Measurements from ENCODE around the gene OR4E1.
"Not testable (repeated sequence)": the region's sequence is repeated elsewhere in the genome, so short reads cannot be mapped to it uniquely, and the experiment has no call there.

The OR4E1 gene, protein sequence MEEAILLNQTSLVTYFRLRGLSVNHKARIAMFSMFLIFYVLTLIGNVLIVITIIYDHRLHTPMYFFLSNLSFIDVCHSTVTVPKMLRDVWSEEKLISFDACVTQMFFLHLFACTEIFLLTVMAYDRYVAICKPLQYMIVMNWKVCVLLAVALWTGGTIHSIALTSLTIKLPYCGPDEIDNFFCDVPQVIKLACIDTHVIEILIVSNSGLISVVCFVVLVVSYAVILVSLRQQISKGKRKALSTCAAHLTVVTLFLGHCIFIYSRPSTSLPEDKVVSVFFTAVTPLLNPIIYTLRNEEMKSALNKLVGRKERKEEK

DNA sequence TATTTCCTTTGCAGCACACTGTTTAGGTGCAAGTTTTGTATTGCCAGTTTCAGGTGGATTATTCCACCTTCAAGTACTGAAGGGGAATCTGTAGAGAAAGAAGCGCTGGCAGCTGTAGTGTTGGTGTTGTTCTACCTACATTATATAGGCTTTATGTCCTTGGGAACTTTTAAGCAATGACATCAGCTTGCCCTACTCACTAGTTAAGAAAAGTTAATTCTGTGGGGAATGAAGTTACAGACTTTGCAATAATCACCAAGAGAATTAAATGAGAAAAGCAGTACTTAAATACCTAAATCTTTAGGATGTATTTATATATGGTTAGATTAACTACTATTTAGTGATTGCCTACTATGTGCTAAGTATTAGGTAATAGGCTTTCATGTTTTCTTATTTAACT is at the start of gene OR4E1:
TSS of gene OR4E1 (minus strand) at position 101 of the 400 bp plus-strand sequence. CDS start 2,883 bp downstream, outside the sequence.
- no peak for DNase-seq

DNA sequence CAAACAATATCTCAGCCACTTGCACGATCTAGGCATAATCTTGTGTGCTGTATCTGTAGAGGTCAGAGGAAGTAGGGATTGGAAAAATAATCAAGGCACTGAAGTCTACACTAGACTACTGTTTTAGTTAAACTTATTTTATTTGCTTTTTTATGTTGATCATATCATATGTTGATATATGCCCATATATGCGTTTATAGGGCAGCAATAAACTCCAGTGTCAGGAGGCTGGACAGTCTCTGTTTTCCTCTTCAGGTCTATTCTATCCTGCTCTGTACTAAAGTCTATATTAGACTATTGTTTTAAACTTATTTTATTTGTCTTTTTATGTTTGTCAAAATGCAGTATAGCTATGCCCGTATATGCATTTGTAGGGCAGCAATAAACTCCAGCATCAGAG is 47.9 kb upstream of the OR4E1 start:
- DNase-seq, result no peak

DNA sequence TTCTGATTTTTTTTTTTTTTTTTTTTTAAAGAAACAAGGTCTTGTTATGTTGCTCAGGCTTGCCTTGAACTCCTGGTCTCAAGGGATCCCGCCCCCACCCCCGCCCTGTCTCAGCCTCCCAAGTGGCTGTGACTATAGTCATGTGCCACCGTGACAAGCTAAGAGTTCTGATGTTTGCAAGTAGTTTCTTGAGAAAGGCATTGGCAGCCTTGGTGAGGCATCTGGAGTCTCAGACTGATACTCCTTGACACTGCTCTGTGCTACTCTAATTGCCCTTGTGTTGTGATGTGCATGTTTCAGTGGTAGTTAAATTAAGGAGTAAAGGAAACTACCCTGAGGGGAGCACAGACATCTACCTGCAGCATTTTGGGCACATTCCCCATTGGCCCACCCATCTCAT is 46.2 kb upstream of the OR4E1 start:
- DNase-seq, result no peak

DNA sequence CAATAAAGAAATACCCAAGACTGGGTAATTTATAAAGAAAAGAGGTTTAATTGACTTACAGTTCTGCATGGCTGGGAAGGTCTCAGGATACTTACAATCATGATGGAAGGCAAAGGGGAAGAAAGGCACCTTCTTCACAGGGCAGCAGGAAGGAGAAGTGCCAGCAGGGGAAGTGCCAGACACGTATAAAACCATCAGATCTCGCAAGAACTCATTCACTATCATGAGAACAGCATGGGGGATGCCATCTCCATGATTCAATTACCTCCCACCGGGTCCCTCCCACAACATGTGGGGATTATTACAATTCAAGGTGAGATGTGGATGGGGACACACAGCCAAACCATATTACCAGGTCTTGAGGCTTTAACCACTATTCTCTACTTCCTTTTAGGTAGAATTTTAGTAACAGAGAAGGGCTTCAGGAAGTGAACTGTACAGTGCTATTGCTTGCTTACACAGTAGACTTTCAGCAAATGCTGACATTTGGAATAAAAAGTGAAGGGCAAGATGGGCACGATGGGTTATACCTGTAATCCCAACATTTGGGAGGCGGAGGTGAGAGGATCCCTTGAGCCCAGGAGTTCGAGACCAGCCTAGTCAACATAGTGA is 40.8 kb upstream of the OR4E1 start:
- DNase-seq, result no peak

DNA sequence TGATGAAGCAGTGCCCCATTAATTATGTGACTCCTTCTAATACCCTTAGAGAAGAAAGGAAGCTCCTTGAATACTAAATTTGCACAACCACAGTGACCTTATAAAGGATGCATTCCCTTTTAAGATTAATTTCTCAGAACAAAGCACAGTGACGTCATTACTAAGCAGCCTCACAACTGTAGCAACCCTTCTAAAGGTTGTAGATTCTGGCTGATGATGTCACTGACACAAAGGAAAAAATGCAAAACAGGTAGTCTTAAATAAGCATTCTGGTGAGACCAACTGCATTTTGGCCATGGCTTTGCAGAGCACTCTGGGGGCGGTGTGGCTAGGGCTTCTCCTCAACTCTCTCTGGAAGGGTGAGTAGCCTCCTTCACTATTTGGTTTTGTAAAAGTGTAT is 38.4 kb upstream of the OR4E1 start:
- no peak for DNase-seq

DNA sequence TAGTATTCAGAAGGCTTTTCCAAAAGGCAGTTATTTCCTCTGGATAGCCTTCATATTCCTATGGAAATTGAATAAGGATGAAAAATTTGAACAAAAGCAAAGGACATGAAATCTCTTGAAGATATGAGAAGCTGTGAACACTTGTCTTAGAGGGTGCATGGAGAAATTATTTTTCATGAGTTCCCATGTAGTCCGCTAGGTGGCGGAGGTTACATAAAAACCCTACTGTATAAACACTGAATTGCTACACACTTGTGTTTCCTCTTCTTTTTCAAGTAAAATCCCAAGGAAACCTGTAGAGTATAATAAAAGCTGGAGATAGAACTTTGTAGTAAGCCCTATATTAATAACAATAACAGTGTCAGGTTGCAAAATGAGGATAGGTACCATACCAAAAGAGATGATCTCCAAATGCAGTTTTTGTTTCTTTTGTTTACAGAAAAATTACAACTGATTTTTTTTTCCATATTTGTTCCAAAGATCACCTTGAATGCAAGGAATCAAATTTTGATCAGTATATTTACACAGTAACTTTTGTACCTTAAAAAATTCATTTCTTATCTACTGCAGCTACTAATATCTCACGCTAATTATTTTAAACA is 37.8 kb upstream of the OR4E1 start:
- peak; percentile 29 to 57 for DNase-seq

DNA sequence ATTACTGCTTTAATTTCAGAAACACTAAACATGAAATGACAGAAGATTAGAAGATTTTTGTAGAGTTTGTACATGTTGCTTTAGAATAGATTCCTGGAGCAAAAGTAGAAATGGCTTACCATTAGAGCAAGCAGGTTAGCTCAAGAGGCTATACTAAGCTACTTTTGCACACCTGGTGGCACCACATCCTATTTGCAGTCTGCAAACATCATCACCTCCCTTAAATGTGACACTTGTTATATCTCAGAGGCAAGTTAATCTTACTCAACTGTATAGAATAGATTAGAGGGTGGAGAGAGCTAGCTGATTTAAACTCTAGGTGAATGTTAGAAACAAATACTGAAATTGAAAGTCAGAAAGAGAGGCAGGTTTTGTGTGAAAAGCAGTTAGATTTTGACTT is 30.7 kb upstream of the OR4E1 start:
- DNase-seq, result no peak

DNA sequence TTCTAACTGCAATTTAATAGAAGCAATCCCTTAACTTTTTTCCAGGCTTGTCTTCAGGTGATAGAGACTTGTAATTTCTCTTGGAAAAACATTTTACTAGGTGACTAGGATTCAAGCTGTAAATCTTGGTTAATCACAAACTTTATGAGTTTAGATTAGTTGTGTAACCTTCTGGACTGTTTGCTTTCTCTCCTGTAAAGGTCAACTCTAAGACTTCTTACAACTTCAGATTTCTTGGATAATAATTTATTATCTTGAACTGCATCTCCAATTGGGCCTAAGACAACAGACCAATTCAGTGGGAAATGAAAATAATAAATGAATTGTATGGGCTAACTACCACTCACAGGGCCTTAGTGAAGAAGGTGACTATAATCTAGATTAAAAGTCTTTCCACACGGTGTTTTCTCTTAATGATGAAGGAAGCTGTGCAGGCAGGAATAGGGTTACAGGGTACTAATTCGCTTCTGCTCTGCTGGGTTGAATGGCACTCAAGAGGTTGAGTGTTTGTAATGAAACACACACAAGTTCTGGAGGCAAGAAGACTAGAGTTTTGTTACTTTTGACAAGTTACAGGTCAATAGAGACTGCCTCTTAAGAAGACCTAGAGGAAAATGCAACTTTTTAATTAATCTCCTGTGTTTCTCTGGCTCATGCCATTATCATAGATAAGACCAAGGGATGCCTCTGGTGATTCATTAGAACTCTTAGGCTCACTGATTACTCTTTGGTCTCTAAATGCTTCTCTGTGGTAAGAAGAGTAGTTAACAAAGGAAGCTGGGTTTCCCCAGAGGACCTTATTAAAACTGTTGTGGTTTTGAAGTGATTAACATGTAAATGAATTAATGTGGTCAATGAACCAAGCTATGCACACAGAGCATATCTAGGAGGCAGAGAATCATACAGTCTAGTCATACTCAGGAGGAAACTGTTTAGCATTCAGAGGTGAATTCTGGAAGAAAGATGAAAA is 30.0 kb upstream of the OR4E1 start:
- no peak for DNase-seq

DNA sequence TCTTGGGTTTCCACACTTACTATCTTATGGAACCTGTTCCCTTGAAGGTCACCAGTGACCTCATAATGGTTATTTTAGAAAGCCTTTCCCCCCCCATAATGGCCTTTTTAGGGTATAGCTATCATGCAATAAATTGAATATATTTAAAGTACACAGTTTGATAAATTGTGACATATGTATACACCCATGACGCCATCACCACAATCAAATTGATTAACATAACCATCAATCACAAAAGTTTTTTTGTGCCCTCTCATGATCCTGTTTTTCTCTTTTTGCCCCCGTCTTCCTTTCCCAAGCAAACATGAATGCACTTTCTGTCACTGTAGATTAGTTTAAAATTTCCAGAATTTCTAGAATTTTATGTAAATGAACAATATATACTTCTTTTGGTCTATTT is 28.7 kb upstream of the OR4E1 start:
- no peak for DNase-seq

DNA sequence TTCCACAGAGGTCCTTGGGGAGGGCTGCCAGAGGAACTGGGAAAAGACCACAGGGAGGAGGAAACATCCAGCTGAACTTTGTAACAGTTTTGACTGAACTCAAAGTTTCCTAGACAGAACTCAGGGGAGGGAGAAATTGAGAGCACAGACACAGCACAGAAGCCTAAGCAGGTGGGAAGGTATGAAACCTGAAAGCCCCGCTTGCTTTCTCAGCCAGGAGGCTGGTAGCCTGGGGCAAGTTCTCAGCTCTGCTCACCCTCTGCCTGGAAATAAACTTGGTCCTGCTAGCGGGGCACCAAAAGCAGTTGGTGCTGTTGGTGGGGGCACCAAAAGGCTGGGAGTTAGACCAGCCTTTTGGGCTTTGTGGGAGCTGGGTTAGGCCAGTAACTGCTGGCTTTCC is 25.9 kb upstream of the OR4E1 start:
- DNase-seq, result no peak

DNA sequence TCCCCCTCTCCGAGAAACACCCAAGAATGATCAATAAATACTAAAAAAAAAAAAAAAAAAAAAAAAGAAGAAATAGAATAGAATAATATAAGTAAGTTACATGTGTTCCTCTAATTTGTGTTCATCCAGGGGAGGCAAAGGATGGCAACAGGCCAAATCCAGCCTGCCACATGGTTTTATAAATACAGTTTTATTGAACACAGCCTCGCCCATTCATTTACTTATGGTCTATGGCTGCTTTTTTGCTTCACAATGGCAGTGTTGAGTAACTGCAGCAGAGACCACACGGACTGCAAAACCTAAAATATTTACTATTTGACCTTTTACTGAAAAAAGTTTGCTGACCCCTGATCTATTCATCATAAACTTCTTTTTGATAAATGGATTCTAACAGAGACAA is 24.9 kb upstream of the OR4E1 start:
- DNase-seq, result not testable (repeated sequence)

DNA sequence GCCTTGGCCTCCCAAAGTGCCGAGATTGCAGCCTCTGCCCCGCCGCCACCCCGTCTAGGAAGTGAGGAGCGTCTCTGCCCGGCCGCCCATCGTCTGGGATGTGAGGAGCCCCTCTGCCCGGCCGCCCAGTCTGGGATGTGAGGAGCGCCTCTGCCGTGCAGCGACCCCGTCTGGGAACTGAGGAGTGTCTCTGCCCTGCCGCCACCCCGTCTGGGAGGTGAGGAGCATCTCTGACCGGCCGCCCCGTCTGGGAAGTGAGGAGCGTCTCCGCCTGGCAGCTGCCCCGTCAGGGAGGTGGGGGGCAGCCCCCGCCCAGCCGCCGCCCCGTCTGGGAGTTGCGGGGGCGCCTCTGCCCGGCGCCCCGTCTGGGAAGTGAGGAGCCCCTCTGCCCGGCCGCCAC is 24.0 kb upstream of the OR4E1 start:
- not testable (repeated sequence) for DNase-seq

DNA sequence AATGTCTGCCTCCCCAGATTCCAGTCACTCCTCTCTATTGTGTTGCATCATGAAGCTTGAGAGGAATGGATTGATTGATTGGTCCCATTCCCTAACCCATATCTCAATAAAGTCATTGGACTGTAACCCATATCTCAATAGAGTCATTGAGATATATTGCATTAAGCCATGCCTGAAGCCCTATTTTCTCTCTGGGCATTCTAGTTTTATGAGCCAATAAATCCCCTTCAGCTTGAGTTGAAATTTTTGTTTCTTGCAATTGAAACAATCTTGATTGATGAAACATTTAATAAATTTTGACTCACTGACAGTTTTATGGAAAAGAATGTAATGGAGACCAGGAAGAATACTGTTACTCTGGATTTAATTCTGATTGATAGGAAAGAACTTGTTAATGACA is 20.8 kb upstream of the OR4E1 start:
- DNase-seq, result no peak

DNA sequence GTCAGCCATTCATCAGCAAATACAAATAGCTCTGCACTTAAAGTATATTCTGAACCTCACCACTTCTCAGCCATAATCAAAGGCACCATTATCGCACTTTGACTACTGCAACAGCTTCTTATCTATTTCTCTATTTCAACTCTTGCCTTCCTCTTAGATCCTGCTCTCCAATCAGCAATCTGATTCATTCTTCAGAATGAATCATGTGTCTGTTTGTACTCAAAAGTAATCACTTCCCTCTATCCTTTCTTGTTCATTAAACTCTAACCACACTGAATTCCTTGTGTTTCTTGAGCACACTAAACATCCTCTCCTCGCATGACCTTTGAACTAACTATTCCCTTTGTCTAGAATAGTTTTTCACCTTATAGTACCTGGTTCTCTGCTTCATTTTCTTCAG is 12.8 kb upstream of the OR4E1 start:
- no peak for DNase-seq

DNA sequence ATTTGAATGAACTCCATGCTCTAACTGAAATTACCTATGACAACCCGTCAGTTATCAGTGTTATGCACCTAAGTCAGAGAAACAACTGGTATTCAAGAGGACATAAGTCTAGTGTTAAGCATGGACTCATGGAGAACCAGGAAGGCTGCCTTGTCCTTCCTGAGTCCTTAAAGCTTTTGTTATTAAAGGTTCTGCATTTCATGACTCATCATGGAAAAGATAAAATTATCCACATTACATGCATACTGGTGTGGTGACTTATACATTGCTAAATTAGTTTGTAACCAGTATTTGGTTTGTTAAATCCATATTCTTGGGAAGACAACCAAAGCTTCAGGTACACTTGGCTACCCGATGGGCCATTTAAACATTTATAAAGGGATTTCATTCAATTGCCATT is 6.5 kb upstream of the OR4E1 start:
- no peak for DNase-seq

DNA sequence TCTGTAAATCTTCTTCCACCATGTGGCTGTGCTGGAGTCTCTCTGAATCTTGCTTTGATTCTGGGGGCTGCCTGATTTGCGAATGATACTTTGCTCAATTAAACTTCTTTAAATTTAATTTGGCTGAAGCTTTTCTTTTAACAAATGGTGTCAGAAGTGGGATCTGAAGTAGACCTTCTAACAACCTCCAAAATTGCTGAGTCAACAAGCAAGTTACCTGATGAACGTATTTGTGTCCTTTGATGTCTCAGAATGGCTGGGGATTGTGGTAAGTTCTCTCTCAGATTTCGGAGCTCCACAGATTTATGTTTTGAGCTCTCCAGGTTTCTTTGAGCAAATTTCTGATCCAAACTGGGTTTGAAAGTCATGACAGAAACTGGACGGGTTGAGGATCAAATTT is 1.9 kb upstream of the OR4E1 start:
- DNase-seq, result no peak

DNA sequence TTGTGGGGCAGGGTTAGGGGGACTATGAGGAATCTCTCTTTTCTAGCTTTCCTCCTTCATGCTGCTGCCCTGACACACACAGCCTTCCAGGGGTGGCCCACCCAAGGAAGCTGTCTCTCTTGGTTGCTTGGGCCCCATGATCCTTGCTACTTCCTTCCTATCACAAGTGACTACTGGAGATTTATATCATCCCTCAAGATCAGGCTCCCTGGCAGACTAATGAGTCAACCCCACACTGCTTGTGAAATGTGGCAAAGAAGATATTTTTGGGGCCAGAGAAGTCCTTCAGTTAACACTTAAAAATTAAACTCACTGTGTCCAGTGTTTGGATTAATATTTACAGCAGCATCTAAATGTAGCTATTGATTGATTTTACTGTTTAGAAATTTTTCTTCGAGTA is 1.5 kb downstream of the OR4E1 start:
- no peak for DNase-seq

DNA sequence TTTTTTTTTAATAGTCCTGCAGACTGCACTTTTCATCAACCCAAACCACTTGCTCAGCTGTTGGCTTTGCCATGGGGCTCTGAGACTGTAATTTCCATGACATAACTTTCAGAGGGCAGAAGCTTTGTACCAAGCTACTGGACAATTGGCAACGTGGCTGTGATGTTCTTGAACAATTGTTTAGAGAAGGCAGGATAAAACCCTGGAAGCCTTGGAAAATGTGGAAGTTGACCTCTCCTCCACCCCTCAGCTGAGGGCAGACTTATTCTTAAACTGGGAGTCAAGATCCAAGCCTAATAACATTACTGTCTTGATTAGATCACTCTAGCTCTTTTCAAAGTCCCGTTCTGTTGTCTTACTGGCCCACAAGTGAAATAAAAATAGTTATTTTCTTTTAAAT is 2.2 kb downstream of the OR4E1 start:
- DNase-seq, result no peak

DNA sequence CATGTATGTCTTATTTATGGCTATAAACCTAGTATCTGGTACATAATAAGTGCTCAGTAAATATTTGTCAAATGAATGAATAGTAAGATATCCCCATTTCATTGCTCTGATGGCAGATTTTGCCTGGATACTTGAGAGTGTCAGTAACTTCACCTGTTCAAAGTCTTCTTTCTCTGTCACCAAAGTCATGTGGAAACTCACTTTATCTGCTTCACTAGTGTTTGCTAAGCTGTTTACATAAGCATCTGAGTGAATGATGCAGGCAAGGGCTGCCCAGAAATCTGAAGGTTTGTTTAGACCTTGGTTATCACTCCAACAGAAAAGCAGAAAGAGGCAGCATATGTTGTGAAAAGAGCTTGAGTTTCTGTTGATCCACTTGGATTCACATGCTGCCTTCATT is 4.3 kb downstream of the OR4E1 start:
- no peak for DNase-seq

DNA sequence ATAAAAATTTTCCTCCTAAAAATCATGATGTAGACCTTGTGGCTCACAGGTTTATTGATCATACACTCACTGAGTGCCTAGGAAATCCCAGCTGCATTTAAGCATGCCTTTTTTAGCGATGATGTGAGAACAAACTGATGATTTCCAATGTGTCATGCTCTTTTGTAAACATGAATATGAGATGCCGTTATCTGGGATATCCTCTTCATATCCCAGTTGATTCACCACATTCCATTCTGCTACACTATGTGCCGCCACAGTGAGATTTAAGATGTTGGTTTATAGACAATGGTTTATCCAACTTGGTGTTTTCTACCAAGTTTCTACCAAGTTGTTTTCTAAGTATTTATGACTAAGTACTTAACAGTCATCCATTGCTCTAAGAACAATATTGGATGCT is 5.2 kb downstream of the OR4E1 start:
- no peak for DNase-seq

DNA sequence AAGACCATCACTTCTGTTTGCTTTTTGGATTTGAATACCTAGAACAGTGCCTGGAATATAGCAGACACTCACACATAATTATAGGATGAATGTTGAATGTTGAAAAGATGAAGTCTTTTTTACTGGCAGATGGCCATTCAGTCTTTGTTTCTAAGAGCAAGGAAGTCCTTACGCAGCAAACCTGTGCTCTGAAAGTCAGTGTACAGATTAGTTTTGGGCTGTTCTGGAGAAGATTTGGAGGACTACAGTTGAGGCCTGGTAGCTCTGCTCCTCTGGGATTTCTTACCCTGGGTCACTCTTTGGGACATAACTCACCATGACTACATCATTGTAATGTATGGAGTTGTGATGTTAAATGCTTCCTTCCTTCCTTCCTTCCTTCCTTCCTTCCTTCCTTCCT is 16.6 kb downstream of the OR4E1 start:
- DNase-seq, result no peak

DNA sequence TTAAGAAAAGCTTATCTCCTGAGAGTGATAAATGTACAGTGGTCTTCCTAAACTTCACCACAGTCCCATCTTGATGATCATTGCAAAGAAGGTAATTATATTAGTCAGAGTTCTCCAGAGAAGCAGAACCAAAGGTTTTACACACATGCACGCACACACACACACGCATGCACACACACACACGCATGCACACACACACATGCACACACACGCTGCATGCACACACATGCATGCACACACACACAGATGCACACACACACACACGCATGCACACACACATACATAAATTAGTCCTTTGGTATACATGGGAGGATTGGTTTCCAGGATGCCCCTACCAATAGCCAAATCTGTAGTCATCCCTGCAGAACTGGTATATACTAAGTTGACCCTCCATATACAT is 19.4 kb downstream of the OR4E1 start:
- DNase-seq, result no peak

DNA sequence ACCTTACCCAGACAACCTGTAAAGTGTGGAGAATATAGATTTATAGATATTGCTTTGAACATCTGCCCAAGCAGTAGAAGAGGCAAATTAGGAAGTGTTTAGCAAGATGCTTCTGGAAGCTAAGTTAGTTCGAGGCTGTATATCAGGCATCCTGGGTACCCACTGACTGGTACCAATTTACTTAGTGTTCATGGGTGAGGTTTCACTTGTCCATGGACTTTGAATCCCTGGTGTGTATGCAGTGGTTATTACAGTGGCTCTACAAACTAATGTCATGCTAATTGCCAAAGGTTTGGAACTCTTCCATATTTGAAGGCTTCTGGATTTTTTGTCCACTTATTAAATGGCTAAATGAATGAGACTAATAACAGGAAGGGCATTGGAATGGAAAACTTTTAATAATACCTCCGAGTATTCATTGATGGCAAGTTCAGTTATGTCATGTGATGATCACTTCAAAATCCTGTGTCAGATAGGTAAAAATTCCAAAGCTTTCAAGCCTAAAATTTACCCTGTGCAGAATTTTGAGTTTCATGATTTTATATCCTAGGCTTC is 20.2 kb downstream of the OR4E1 start, which contains the start of gene OR4E2:
TSS of gene OR4E2 (plus strand) at position 505 of the 555 bp plus-strand sequence. CDS start 11,248 bp downstream, outside the sequence.
- DNase-seq, result no peak

Data from inflammatory macrophage treated with lipopolysaccharide for 1 hour (primary cell).